ENCODE measurements around the gene AURKA.

AURKA gene

GRCh38 chr20:56392132-56392880 is at the start of gene AURKA, which contains the start of gene CSTF1:
Gene AURKA (minus strand): TSS chr20:56392215. CDS start chr20:56388197, 4,018 bp downstream.
Gene CSTF1 (plus strand): TSS chr20:56392645. CDS start chr20:56395553, 2,908 bp downstream.
- DNase-seq (ENCODE audit: low read depth), result peak; percentile 100

GRCh38 chr20:56440346-56441007 is 48.5 kb upstream of the AURKA start:
- DNase-seq (ENCODE audit: low read depth), result no peak

- DNase-seq (ENCODE audit: low read depth), result peak; percentile 89
Measured at GRCh38 chr20:56439771-56440291, 47.8 kb upstream of the AURKA start.

- no peak for DNase-seq (ENCODE audit: low read depth)
Measured at GRCh38 chr20:56438284-56438683, 46.3 kb upstream of the AURKA start.

GRCh38 chr20:56437196-56437960 is 45.4 kb upstream of the AURKA start:
- no peak for DNase-seq (ENCODE audit: low read depth)

- peak; percentile 67 for DNase-seq (ENCODE audit: low read depth)
Measured at GRCh38 chr20:56433880-56434255, 41.9 kb upstream of the AURKA start.

GRCh38 chr20:56433221-56433879 is 41.3 kb upstream of the AURKA start:
- peak; percentile 1 for DNase-seq (ENCODE audit: low read depth)

- DNase-seq (ENCODE audit: low read depth), result no peak
Measured at GRCh38 chr20:56431471-56431870, 39.5 kb upstream of the AURKA start.

- DNase-seq (ENCODE audit: low read depth), result no peak
Measured at GRCh38 chr20:56430957-56431356, 38.9 kb upstream of the AURKA start.

GRCh38 chr20:56430461-56430860 is 38.4 kb upstream of the AURKA start:
- no peak for DNase-seq (ENCODE audit: low read depth)

- no peak for DNase-seq (ENCODE audit: low read depth)
Measured at GRCh38 chr20:56429941-56430340, 37.9 kb upstream of the AURKA start.

- DNase-seq (ENCODE audit: low read depth), result peak; percentile 82
Measured at GRCh38 chr20:56429502-56429901, 37.5 kb upstream of the AURKA start.

GRCh38 chr20:56428881-56429280 is 36.9 kb upstream of the AURKA start:
- DNase-seq (ENCODE audit: low read depth), result no peak

- DNase-seq (ENCODE audit: low read depth), result no peak
Measured at GRCh38 chr20:56428410-56428809, 36.4 kb upstream of the AURKA start.

- DNase-seq (ENCODE audit: low read depth), result no peak
Measured at GRCh38 chr20:56427797-56428196, 35.8 kb upstream of the AURKA start.

GRCh38 chr20:56426926-56427325 is 34.9 kb upstream of the AURKA start:
- DNase-seq (ENCODE audit: low read depth), result no peak

- DNase-seq (ENCODE audit: low read depth), result no peak
Measured at GRCh38 chr20:56426026-56426425, 34.0 kb upstream of the AURKA start.

- DNase-seq (ENCODE audit: low read depth), result no peak
Measured at GRCh38 chr20:56424931-56425330, 32.9 kb upstream of the AURKA start.

- DNase-seq (ENCODE audit: low read depth), result no peak
Measured at GRCh38 chr20:56423886-56424285, 31.9 kb upstream of the AURKA start.

- DNase-seq (ENCODE audit: low read depth), result no peak
Measured at GRCh38 chr20:56423211-56423610, 31.2 kb upstream of the AURKA start.

GRCh38 chr20:56422824-56423189 is 30.8 kb upstream of the AURKA start:
- DNase-seq (ENCODE audit: low read depth), result no peak
